ENCODE results near the gene CHRM4.

Gene CHRM4

GRCh38 chr11:46350695-46351094 lies 40.9 kb downstream of the CHRM4 start:
- peak in 5 of 56 donors; percentile 32 to 52 (median 39) for DNase-seq

DNA sequence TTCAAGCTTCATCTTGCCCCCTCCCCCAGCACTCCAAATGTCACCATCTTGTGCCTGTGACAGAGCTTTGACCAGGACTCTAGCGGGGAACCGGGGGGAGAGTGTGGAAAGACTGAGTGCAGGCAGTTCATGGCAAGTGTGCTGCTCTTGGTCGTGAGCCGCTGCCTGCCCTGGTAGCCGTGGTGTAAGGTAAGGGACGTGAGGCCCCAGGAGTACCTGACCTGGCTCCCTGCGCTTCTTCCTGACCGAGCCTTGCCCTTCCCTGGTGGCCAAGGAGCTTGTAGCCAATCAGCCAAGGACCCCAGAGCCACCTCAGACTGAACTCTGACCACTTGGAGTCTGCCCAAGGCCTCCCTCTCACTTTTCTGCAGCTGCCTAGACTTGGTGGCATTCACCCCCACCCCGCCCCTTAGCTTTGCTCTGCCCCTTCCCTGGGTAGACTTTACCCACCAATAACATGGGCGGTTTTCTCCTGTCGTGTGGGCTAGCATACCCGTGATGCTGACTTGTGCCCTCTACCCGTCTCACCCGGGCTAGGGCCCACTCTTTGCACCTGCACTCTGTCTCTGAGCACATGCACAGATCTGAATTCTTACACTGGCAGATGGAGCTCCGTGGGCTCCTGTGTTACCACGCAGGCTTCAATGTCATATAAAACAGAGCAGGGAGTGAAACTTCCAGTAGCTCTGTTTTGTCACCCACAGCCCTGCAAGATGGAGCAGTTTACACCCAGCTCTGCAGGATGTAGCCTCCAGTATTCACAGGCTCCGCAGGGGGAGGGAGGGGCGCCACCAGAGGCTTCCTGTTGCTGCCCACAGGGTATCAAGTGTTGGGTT lies 42.8 kb downstream of the CHRM4 start:
- no peak for DNase-seq

- peak in 1 of 56 donors; percentile 33 for DNase-seq
These were observed 43.8 kb downstream of the CHRM4 start for GRCh38 chr11:46347637-46348311.

GRCh38 chr11:46346886-46347636 lies 44.5 kb downstream of the CHRM4 start, which contains the start of gene DGKZ:
Gene DGKZ, plus strand, starts transcription at chr11:46347463. Its CDS starts 197 bp downstream, at chr11:46347660.
- peak in 52 of 56 donors; percentile 33 to 91 (median 78) for DNase-seq

DNA sequence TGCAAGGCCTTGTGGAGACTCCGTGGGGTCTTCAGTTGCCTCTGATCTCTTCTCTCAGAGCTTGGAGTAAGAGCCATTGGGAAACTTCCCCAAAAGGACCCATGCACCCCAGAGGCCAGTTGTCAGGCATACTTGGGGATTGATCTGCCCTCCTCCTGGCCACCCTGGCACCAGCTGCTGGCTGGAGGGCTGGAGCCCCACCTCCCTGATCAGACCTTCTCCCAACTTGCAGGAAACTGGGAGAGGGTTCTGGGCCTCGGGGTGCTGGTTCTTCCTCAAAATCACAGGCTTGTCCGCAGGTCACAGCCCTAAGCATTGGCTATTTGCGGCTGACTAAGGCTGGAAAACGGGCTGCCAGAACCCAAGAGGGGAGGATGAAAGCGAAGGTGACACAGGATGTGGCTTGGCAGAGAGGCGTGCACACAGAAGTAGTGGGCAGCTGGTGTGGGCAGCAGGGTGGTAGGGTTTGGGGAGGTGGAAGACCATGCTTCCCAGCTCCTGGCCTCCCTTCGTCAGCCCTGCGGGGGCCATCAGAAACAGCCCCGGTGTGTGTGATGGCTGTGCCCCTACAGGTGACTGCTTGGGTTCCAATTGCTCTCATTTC lies 45.6 kb downstream of the CHRM4 start:
- DNase-seq: no peak

GRCh38 chr11:46345131-46345597 lies 46.4 kb downstream of the CHRM4 start:
- DNase-seq: peak in 4 of 56 donors; percentile 26 to 33 (median 32)

DNA sequence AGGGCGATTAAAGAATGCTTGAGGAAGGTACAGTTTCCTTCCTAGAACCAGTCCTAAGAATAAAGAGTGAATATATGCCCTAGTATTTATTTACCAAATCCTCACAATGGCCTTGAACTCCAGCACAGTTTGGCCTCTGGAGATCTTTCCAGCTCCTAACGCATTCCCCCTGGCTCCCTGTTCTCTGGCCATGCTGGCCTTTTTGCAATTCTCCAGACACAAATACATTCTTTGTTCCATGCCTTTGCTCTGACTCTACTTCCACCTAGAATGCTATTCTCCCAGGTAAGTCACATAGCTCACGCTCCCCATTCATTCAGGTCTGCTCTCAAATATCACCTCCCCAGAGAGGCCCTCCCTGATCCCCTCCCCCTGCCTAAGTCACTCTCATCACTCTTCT lies 48.1 kb downstream of the CHRM4 start:
- DNase-seq: no peak

- no peak for DNase-seq
These were observed 49.3 kb downstream of the CHRM4 start for GRCh38 chr11:46342239-46342638.

- DNase-seq: no peak
These were observed 50.1 kb downstream of the CHRM4 start for GRCh38 chr11:46341454-46341853.

DNA sequence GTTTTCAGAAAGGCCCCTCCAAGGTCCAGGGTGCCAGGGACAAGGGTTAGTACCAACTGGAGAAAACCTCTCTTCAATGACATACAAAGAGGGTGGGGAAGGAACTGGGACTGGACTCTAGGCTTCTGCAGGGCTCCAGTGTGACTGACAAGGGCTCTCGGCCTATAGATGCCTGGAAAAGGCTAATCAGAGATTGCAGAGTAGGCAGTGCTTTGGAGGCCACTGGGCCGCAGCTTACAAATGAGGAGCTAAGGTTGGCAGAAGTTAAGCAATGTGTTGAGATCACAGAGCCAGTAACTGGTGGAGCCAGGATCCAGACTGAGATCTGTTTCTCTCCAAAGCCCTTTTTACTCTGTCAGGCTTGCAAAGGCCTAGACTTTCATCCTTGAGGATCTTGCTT lies 51.8 kb downstream of the CHRM4 start:
- DNase-seq: no peak

DNA sequence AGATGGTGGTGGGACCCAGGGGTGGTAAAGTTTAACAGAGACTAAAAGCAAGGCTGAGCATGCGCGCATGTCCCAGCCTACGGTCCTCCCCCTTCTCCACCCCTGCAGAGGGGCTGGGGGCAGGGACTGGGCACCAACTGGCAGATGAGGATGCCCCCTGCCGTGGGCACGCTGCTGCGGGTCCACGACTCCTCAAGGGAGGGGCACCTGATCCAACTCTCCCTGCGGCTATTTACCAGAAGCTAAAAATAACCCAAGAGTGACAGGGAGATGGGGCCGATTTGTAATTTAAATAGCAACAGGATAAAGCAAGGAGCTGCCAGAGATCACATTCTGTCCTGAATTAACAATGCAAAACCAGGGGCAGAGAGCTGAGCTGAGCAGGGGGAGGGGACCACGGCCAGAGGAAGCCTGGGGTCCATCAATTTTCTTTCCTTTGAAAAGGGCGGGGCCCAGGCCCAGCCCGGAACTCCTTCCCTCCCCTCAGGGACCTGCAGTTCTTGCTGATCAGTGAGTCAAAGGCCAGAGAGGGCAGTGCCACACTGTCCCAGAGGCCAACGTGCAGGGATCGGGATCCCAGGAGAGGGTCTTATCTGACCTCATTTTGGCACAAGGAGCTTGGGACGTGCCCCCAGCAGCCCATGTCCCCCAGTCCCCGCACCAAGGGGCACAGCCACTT lies 52.4 kb downstream of the CHRM4 start:
- DNase-seq: peak in 9 of 56 donors; percentile 13 to 77 (median 43)

DNA sequence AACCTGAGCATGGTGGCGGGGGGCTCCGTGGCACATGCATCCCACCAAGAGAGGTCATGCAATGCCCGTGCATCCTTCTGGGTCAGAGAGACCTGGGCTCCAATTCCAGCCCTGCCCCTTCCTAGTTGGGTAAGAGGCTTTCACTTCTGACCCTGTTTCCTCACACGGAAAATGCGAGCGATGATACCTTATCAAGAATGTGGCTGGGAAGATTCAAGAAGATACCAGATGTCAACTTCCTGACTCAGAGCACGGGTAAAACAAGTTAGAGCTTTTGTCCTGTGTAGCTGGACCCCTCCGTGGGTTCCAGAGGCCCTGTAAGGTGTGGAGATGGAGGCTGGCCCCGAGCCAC lies 53.0 kb downstream of the CHRM4 start:
- no peak for DNase-seq

DNA sequence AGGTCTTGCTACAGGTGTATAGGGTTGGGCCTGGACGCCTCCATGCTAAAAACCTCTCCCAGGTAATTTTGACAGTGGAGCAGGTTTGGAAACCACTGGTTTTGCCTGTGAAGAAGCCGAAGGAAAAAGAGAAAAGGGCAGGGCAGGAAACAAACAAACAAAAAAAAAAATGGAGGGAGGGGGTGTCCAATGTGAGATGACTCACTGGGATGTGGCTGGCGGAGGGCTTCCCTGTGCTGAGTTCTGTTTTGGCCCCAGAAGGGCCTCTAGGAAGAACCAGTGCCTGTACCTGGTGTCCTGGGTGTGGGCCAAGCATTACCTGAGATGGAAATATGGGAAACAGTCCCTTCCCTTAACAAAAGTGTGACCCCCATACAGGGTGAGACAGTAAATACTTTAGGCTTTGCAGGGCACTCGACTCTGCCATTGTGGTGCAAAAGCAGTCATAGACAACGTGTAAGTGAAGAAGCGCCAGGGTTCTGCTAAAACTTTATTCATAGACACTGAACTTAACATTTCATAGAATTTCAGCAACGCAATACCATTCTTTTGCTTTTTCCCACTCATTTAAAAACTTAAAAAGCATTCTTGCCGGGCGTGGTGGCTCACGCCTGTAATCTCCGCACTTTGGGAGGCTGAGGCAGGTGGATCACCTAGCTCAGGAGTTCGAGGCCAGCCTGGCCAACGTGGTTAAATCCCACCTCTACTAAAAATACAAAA lies 53.8 kb downstream of the CHRM4 start:
- no peak for DNase-seq

- no peak for DNase-seq
These were observed 54.9 kb downstream of the CHRM4 start for GRCh38 chr11:46336563-46337180.

GRCh38 chr11:46335890-46336562 lies 55.5 kb downstream of the CHRM4 start:
- peak in 32 of 56 donors; percentile 22 to 80 (median 55) for DNase-seq

- no peak for DNase-seq
These were observed 56.3 kb downstream of the CHRM4 start for GRCh38 chr11:46335271-46335670.

DNA sequence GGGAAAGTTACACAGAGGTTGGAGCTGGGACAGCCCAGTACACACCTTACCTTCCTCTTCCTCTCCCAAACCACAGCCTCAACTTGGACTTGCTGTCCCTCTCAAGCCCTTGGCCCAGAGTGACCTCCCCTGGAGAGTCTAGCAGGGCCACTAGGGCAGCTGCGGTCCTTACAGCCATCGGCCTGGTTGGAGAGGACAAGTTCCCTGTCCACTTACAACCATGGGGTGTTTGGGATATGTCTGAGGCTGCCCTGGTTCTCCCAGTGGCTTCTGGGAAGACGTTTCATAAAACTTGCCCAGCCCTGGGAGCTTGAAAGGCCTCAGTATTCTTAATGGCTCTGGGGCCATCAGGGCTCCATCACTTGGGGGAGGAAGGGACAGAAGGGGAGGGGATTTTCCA lies 57.4 kb downstream of the CHRM4 start:
- no peak for DNase-seq

All from amygdala (tissue), 56 donors.